Prostate gland (tissue), 2 donors: ENCODE measurements around the gene ZNF358. TPM values are rescaled to one million over a fixed set of nuclear protein-coding genes. Genes with fewer than 3 reads are reported as not detected.

ENCODE experiments used
- DNase-seq: peaks from one replicate; pipeline ENCODE4 v3.0.0-alpha.2; 2019; ENCODE audit warnings: low spot score
- H3K27ac ChIP-seq, 2 donors: fragments of 200-600 bp; sonication (generic); 2 replicates each; pipeline ENCODE4 v1.5.1; 2017 to 2019
- H3K27me3 ChIP-seq: fragments of 200-600 bp; sonication (generic); replicated peaks from 2 replicates; pipeline ENCODE4 v1.5.1; 2019; ENCODE audit not compliant: insufficient read depth
- H3K36me3 ChIP-seq, 2 donors: fragments of 200-600 bp; sonication (generic); 1 replicate in 1 of 2; 2 replicates in 1 of 2; pipeline versions ENCODE4 v1.5.1 to v1.8.1; 2017 to 2019
- H3K4me1 ChIP-seq: fragments of 200-600 bp; sonication (generic); replicated peaks from 2 replicates; pipeline ENCODE4 v1.5.1; 2019
- H3K4me3 ChIP-seq, 2 donors: fragments of 200-600 bp; sonication (generic); 2 replicates each; pipeline ENCODE4 v1.5.1; 2017 to 2019
- H3K9me3 ChIP-seq: fragments of 200-600 bp; sonication (generic); 2 replicates; pipeline ENCODE4 v1.5.1; 2017
- POLR2A ChIP-seq: fragments of 450-650 bp; IDR thresholded peaks from one replicate; pipeline ENCODE4 v1.6.1; 2016; ENCODE audit warnings: antibody characterized with exemption, mild to moderate bottlenecking
- POLR2AphosphoS5 ChIP-seq: sonication (generic); formaldehyde crosslinking; IDR thresholded peaks from one replicate; pipeline ENCODE4 v1.6.1; 2017; ENCODE audit warnings: antibody characterized with exemption
- WGBS: methylation state at CpG from one replicate; pipeline ENCODE4 v1.1.5; 2018; 5-methylcytosine and 5-hydroxymethylcytosine counted together
- intact Hi-C: fragments of 100-400 bp; cut with DNase I; formaldehyde crosslinking; loops from one replicate; pipeline ENCODE4 v1.14.2; 2022
- total RNA-seq, 2 donors: library from RNA; depleted of rRNA; stranded (reverse); fragments of >200 nt; gene quantifications; one replicate each; pipeline ENCODE4 v1.1.0, GENCODE V29; 2016
- TF ChIP-seq, protein P1 (sequence below), 4 experiments: fragments of 200-600 bp in 2 of 4; fragments of 450-650 bp in 2 of 4; sonication (generic) in 2 of 4; IDR thresholded peaks; 1 replicate in 3 of 4; 2 replicates in 1 of 4; pipeline ENCODE4 v1.5.1; 2016 to 2019; ENCODE audit warnings: antibody characterized with exemption in 4 of 4, mild to moderate bottlenecking in 2 of 4, moderate library complexity in 2 of 4

ZNF358 gene
- total RNA-seq, 2 donors from 2014 or later, result 104 to 116 TPM

DNA sequence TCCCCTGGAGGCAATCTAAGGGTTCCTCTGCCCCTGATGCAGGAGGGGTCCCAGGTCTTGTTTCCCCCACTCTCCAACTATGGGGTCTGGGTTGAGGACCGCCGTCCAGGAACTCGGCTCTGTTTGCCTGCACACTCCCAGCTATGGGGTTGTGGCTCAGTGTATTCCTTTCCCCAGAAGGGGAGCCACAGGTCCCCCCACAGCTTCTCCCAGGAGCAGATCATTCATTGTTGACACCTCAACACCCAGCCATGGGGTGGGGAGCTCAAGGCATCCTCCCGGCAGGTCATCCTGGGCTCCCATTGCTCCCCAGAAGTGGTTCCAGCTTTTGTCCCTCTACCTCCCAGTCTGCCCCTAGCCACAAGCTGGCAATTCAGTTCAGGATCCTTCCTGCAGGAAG, 975 bp downstream of the ZNF358 start:
- Histone ChIP-seq H3K4me1 (peaks cover 1% of the 10 kb centered on the region), H3K9me3 (no peaks in the 10 kb centered on the region), H3K36me3 (peaks cover 0 to 8% of the 10 kb centered on the region in 2 donors), H3K27me3 (no peaks in the 10 kb centered on the region), H3K27ac (peak overlapping the region; percentile 87), H3K4me3 (peak overlapping the region; percentile 72 to 75)
- TF ChIP-seq, protein P1, sequence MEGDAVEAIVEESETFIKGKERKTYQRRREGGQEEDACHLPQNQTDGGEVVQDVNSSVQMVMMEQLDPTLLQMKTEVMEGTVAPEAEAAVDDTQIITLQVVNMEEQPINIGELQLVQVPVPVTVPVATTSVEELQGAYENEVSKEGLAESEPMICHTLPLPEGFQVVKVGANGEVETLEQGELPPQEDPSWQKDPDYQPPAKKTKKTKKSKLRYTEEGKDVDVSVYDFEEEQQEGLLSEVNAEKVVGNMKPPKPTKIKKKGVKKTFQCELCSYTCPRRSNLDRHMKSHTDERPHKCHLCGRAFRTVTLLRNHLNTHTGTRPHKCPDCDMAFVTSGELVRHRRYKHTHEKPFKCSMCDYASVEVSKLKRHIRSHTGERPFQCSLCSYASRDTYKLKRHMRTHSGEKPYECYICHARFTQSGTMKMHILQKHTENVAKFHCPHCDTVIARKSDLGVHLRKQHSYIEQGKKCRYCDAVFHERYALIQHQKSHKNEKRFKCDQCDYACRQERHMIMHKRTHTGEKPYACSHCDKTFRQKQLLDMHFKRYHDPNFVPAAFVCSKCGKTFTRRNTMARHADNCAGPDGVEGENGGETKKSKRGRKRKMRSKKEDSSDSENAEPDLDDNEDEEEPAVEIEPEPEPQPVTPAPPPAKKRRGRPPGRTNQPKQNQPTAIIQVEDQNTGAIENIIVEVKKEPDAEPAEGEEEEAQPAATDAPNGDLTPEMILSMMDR (IDR thresholded peaks at IDR 0.05), result no peak
- TF ChIP-seq POLR2A (no peak), POLR2AphosphoS5 (no peak)
- intact Hi-C loops, result no loop called here
- DNase-seq, result no peak
- WGBS, result 8% methylated on average over 4 of the region's 4 CpGs

DNA sequence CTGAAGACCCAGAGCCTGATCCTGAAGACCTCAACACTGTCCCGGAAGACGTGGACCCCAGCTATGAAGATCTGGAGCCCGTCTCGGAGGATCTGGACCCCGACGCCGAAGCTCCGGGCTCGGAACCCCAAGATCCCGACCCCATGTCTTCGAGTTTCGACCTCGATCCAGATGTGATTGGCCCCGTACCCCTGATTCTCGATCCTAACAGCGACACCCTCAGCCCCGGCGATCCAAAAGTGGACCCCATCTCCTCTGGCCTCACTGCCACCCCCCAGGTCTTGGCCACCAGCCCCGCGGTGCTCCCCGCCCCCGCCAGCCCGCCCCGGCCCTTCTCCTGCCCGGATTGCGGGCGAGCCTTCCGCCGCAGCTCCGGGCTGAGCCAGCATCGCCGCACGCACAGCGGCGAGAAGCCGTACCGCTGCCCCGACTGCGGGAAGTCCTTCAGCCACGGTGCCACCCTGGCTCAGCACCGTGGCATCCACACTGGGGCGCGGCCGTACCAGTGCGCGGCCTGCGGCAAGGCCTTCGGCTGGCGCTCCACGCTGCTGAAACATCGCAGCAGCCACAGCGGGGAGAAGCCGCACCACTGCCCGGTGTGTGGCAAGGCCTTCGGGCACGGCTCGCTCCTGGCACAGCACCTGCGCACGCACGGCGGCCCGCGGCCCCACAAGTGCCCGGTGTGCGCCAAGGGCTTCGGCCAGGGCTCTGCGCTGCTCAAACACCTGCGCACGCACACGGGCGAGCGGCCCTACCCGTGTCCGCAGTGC, 3.6 kb downstream of the ZNF358 start:
- WGBS, result 97% methylated on average over 65 of the region's 74 CpGs
- Histone ChIP-seq H3K27ac (no peak overlapping the region), H3K36me3 (peaks cover 0 to 8% of the 10 kb centered on the region in 2 donors), H3K27me3 (no peaks in the 10 kb centered on the region), H3K4me1 (peaks cover 12% of the 10 kb centered on the region), H3K9me3 (no peaks in the 10 kb centered on the region), H3K4me3 (no peak overlapping the region)
- DNase-seq, result no peak
- TF ChIP-seq POLR2AphosphoS5 (no peak), POLR2A (no peak)
- TF ChIP-seq, protein P1 (IDR thresholded peaks at IDR 0.05), result no peak
- intact Hi-C loops, result loop anchor here (5.0 kb wide), 1 partner anchor 122 kb away; no protein-coding TSS in a partner anchor

DNA sequence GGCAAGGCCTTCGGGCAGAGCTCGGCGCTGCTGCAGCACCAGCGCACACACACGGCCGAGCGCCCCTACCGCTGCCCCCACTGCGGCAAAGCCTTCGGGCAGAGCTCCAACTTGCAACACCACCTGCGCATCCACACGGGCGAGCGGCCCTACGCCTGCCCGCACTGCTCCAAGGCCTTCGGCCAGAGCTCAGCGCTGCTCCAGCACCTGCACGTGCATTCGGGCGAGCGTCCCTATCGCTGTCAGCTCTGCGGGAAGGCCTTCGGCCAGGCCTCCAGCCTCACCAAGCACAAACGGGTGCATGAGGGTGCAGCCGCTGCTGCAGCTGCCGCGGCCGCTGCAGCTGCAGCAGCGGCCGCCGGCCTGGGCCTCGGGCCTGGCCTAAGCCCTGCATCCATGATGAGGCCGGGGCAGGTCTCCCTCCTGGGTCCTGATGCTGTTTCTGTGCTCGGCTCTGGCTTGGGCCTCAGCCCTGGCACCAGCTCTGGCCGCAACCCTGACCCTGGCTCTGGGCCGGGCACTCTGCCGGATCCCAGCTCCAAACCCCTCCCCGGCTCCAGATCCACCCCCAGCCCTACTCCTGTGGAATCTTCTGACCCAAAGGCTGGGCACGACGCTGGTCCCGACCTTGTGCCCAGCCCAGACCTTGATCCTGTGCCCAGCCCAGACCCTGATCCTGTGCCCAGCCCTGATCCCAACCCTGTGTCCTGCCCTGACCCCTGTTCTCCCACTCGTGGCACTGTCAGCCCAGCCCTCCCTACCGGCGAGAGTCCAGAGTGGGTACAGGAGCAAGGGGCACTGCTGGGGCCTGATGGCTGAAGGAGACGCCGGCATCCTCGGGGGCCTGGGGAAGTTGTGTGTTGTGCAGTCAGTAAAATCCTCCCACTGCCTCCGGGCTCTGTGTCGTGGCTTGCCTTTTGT, 4.5 kb downstream of the ZNF358 start:
- Histone ChIP-seq H3K36me3 (peaks cover 0 to 8% of the 10 kb centered on the region in 2 donors), H3K4me3 (no peak overlapping the region), H3K4me1 (peaks cover 12% of the 10 kb centered on the region), H3K27ac (no peak overlapping the region), H3K27me3 (no peaks in the 10 kb centered on the region), H3K9me3 (no peaks in the 10 kb centered on the region)
- WGBS, result 93% methylated on average over 38 of the region's 51 CpGs
- intact Hi-C loops, result loop anchor here (5.0 kb wide), 1 partner anchor 123 kb away; no protein-coding TSS in a partner anchor
- TF ChIP-seq, protein P1 (IDR thresholded peaks at IDR 0.05), result no peak
- TF ChIP-seq POLR2A (no peak), POLR2AphosphoS5 (no peak)
- no peak for DNase-seq

DNA sequence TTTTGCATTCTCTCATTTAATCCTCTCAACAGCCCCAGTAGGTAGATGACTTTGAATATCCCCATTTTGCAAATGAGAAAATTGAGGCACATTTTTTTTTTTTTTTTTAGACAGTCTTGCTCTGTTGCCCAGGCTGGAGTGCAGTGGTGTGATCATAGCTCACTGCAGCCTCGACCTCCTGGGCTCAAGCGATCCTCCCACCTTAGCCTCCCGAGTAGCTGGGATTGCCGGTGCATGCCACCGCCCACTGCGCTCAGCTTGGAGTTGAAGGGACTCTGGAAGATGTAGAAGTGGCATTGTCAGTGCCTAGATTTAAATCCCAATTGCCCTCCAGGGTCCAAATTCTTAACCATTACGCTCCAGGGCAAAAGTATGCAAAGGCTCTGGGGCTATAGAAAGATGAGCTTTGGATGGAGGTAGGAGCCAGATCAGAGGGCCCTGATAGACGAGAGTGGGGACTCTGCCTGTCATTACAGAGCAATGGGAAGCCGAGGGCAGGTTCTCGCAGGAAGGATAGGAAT, 5.7 kb downstream of the ZNF358 start:
- peaks cover 0 to 8% of the 10 kb centered on the region in 2 donors for H3K36me3 ChIP-seq
- TF ChIP-seq POLR2A (no peak), POLR2AphosphoS5 (no peak)
- TF ChIP-seq, protein P1 (IDR thresholded peaks at IDR 0.05), result no peak
- peaks cover 12% of the 10 kb centered on the region for H3K4me1 ChIP-seq
- H3K9me3 ChIP-seq, result no peaks in the 10 kb centered on the region
- DNase-seq, result no peak
- H3K4me3 ChIP-seq, result peak overlapping the region in 1 of 2 donors; percentile 94
- peak overlapping the region; percentile 41 to 55 for H3K27ac ChIP-seq
- no peaks in the 10 kb centered on the region for H3K27me3 ChIP-seq
- whole genome bisulfite sequencing, result 53% methylated on average over 10 of the region's 10 CpGs
- intact Hi-C loops, result loop anchor here (5.0 kb wide), 1 partner anchor 124 kb away; no protein-coding TSS in a partner anchor
